Stimulated activated CD8-positive, alpha-beta memory T cell treated with anti-CD3 and anti-CD28 coated beads, Interleukin-12 subunit alpha, Interleukin-12 subunit beta, amount 100 ng/mL, for 4 hours (primary cell): ENCODE results near the gene CACNB2.

ENCODE experiments used
- DNase-seq: peaks from one replicate; pipeline ENCODE4 v3.0.0-alpha.2; 2020; ENCODE audit warnings: low read depth

The CACNB2 gene

GRCh38 chr10:18231480-18231879 is 91.3 kb downstream of the CACNB2 start:
- DNase-seq = no peak

- DNase-seq = no peak
Observed at GRCh38 chr10:18233775-18234174, 93.6 kb downstream of the CACNB2 start.

GRCh38 chr10:18235477-18235876 is 95.3 kb downstream of the CACNB2 start:
- DNase-seq = no peak

- DNase-seq = no peak
Observed at GRCh38 chr10:18236756-18237155, 96.5 kb downstream of the CACNB2 start.

- no peak for DNase-seq
Observed at GRCh38 chr10:18238870-18239485, 98.8 kb downstream of the CACNB2 start.

DNA sequence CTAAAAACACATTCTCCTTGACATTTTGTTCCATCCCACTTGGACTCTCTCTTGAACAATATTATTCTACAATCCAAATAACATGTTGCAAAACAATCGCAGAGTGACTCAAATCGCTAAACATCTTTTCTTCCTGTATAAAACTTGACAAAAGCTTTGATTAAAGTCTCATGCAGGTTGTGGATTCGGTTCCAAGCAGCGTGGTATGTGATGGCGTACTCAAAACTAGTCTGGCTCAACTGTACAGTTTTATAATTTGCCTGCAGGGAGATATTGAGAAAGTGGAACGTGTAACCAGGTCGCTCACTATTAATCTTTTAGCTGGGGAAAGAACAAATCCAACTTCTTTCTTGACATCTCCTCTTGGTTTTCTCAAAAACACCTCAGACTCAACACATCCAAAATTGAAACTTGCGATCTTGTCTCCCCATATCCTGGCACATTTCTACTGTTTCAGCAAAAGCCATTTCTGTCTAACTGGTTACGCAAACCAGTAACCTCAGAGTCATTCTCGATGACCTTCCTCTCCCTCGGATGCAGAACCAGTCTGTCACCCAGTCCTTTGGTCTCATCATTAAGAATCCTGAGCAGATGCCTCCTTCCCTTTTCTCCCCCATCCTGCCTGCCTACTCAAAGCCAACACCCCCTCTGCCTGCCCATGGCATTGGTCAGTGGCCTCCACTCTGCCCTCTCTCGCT is 100.1 kb downstream of the CACNB2 start:
- DNase-seq = no peak

- no peak for DNase-seq
Observed at GRCh38 chr10:18246967-18247366, 106.7 kb downstream of the CACNB2 start.

GRCh38 chr10:18252086-18252485 is 111.9 kb downstream of the CACNB2 start:
- DNase-seq = no peak

DNA sequence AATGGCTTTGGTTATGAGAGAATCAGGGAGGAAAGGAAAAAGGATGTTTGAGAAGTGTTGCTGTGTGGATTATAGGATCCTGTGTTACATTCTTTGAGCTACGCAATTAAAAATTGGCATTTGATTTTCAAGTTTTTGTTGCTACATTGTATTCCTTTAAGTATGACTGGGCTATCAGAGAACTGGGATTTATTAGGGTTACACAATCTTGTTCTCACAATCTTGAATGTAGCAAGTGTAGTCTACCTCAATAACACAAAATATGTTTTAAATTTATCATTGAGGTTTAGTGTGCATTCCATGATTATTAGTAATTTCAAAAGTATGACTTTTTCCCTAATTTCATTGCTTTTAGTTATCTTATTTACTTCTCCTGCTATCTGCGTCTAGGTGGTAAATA is 113.9 kb downstream of the CACNB2 start:
- DNase-seq = no peak

GRCh38 chr10:18254692-18255091 is 114.5 kb downstream of the CACNB2 start:
- DNase-seq = no peak

GRCh38 chr10:18260310-18260922 is 120.2 kb downstream of the CACNB2 start:
- no peak for DNase-seq

DNA sequence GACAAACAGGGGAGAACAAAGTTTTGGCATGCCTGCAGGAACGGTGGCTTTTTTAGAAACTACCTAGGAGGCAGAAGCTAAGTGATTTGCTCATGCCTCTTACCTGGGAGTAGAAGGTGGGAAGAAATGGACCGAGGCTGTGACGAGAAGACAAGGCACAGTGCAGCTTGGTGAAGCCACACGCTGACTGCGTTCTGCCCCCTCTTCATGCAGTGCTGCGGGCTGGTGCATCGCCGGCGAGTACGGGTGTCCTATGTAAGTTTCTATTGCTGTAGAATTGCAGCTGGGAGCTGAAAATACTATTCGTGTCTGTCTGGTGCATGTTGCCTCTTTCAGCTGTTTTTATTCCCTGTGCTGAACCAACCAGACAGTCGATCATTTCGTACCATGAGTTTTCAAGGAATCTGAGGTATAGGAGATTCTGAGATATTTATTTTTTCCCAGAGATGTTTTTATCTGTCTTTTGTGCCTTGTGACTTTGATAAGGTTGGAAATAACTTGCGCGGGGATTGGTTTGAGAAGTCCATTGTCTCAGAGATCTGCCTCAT is 120.9 kb downstream of the CACNB2 start:
- no peak for DNase-seq

- DNase-seq = no peak
Observed at GRCh38 chr10:18261768-18262231, 121.6 kb downstream of the CACNB2 start.

- no peak for DNase-seq
Observed at GRCh38 chr10:18264466-18265050, 124.3 kb downstream of the CACNB2 start.

DNA sequence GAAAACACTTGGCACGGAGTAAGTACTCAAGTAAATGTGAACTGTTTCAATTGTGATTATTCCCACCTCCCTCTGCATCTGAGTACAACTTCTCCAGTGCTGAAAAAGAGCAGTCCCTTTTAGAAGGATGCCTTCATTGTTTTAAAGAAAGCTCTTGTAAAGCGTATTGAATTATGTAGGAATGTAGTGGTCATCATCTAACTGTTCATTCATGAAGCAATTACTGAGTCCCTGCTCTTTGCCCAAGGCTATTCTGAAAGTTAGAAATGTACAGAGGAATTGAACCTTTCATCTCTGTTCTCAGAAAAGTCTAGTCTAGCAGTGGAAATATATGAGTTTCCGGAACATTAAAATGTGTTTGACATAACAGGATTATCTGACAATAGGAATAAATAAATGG is 127.8 kb downstream of the CACNB2 start:
- no peak for DNase-seq

DNA sequence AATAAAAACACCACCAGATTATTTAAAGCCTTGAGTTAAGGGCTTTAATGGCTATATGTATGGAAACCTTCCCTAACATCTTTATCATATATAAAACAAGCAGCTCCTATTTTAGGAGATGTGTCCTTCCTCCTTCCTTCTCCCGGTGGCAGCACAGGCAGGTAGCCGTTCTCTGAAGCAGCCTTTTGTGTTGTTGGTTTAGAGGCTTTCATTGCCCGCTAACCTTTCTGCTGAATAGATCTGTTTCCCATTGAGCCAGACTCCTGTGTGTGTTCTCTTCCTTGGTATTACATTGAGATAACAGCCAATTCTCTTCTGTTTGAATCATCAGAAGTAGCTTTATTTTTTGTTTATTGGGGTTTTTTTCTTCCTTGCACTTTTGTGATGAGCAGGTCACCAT is 131.3 kb downstream of the CACNB2 start:
- DNase-seq = no peak

GRCh38 chr10:18273039-18273438 is 132.8 kb downstream of the CACNB2 start:
- no peak for DNase-seq

DNA sequence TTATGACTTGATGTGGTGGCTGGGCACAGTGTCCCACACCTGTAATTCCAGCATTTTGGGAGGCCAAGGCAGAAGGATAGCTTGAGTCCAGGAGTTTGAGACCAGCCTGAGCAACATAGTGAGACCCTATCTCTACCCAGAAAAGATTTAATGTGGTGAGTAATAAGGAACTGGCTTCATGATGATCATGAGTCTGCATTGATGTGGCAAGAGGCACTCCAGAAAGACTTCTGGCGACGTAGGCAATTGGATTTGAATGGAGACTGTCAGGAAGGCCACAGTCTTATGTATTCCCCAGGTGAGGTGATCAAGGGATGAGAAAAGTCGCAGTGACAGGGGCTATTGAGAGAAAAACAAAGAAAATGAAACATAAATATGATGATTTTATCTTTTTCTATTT is 138.0 kb downstream of the CACNB2 start:
- DNase-seq = no peak

DNA sequence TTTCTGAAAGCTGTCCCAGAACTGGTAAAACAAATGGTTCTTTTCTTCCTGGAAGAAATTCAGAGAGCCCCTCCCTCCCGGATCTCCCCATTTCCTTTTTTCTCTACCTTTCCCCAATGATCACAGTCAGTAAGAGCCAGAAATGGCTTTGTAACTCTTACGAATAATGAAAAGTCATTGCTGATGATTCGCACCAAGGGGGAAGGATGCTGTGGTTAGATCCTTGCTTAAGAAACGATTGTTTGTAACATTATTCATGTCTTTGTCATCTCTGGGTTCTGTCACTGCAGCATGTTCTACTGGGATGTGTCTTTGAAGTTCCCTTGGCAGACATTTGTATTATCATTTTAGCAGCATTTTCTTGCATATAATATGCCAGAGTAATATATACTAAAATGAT is 138.9 kb downstream of the CACNB2 start:
- no peak for DNase-seq

GRCh38 chr10:18282094-18282493 is 141.9 kb downstream of the CACNB2 start:
- DNase-seq = no peak

DNA sequence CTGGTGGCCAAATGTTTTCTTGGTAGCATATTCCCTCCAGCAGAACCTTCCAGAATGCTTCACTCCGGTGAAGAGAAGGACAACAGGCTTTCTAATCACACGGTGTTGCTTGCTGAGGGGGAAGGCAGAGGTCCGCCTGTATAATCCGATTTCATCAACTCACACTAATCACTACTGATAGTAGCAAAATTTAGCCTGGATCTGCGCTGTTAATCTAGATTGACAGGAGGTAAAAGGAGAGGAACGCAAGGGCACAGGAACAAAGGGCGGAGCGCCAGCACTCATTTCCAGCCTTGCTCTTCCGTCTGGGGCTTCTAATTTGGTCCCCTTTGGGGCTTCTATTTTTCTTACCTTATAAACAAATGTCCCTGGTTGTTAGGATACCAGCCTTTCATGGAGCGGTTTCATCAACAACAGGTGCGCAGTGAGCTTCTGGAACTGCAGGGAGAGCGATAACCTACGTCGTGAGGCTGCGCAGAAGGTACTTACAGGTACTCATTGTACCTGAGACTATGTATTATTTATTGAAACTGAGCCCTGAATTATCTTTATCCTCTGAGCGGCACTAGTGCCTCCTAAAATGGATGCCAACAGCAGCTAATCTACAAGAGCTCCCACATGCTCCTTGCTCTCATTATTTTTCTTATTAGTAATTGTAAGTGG is 150.6 kb downstream of the CACNB2 start:
- DNase-seq = no peak
